GM23338 (cell line): ENCODE measurements around the gene ADGRB3.

Source experiments
- CREB1 ChIP-seq: fragments of 250-450 bp; sonication (Bioruptor Pico); IDR thresholded peaks from 2 replicates; pipeline ENCODE4 v1.5.0; 2020; ENCODE audit warnings: low read depth, mild to moderate bottlenecking, moderate library complexity
- EZH2 ChIP-seq: fragments of 200-600 bp; sonication (generic); IDR thresholded peaks from one replicate; pipeline ENCODE4 v1.8.0; 2017; ENCODE audit warnings: antibody characterized with exemption, mild to moderate bottlenecking, low read depth; ENCODE audit not compliant: unreplicated experiment
- EZH2phosphoT487 ChIP-seq: fragments of 200-600 bp; sonication (generic); IDR thresholded peaks from one replicate; pipeline ENCODE4 v1.8.1; 2018; ENCODE audit warnings: antibody characterized with exemption; ENCODE audit not compliant: unreplicated experiment
- JUNB ChIP-seq: IDR thresholded peaks from one replicate; pipeline ENCODE4 v1.6.1; 2016; ENCODE audit warnings: antibody characterized with exemption; ENCODE audit not compliant: unreplicated experiment
- NANOG ChIP-seq: IDR thresholded peaks from 2 replicates; pipeline ENCODE4 v1.6.1; 2016; ENCODE audit warnings: antibody characterized with exemption, borderline replicate concordance
- POLR2AphosphoS5 ChIP-seq: IDR thresholded peaks from 2 replicates; pipeline ENCODE4 v1.6.1; 2016; ENCODE audit warnings: antibody characterized with exemption, low read depth
- ZNF114 ChIP-seq: fragments of 250-450 bp; sonication (Bioruptor Pico); IDR thresholded peaks from 2 replicates; pipeline ENCODE4 v1.5.0; 2020; ENCODE audit warnings: mild to moderate bottlenecking, moderate library complexity
- TF ChIP-seq, protein P1 (sequence below), 2 experiments: fragments of 200-600 bp in 1 of 2; sonication (generic) in 1 of 2; conservative IDR thresholded peaks; 2 replicates each; pipeline versions ENCODE4 v1.5.1 to v1.6.1; 2016 to 2017; ENCODE audit warnings: antibody characterized with exemption in 2 of 2, low read depth in 2 of 2, mild to moderate bottlenecking in 2 of 2, moderate library complexity in 1 of 2
- TF ChIP-seq, protein P2 (sequence below): IDR thresholded peaks from 2 replicates; pipeline ENCODE4 v1.6.1; 2016; ENCODE audit warnings: antibody characterized with exemption
- TF ChIP-seq, protein P3 (sequence below): IDR thresholded peaks from one replicate; pipeline ENCODE4 v1.6.1; 2018; ENCODE audit warnings: antibody characterized with exemption; ENCODE audit not compliant: unreplicated experiment

DNA sequence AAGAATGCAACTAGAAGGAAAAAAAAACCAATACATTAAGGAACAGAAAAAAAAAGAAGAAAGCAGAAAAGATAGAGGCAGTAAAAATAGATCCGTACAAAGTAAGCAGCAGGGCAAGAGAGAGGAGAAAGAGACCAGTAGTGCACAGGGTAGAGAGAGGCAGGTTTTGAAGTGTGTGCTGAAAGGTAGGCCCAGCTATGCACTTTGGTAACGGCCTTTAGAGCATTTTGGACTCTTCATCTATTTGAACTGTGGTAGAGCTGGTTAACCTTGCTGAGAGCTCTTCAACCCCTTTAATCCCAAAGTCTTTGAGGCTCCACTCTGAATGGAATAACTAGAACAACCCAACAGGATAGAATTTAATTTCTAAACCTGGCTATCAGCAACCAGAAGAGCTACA is 45.2 kb downstream of the ADGRB3 start:
- TF ChIP-seq EZH2, result no peak
- TF ChIP-seq, protein P1, sequence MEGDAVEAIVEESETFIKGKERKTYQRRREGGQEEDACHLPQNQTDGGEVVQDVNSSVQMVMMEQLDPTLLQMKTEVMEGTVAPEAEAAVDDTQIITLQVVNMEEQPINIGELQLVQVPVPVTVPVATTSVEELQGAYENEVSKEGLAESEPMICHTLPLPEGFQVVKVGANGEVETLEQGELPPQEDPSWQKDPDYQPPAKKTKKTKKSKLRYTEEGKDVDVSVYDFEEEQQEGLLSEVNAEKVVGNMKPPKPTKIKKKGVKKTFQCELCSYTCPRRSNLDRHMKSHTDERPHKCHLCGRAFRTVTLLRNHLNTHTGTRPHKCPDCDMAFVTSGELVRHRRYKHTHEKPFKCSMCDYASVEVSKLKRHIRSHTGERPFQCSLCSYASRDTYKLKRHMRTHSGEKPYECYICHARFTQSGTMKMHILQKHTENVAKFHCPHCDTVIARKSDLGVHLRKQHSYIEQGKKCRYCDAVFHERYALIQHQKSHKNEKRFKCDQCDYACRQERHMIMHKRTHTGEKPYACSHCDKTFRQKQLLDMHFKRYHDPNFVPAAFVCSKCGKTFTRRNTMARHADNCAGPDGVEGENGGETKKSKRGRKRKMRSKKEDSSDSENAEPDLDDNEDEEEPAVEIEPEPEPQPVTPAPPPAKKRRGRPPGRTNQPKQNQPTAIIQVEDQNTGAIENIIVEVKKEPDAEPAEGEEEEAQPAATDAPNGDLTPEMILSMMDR (conservative IDR thresholded peaks at IDR 0.05; ENCODE audit: low read depth in 2 of 2), result no peak
- no peak for TF ChIP-seq POLR2AphosphoS5
- TF ChIP-seq JUNB, result no peak
- TF ChIP-seq CREB1 (CRISPR knock-in tag), result no peak
- TF ChIP-seq, protein P2, sequence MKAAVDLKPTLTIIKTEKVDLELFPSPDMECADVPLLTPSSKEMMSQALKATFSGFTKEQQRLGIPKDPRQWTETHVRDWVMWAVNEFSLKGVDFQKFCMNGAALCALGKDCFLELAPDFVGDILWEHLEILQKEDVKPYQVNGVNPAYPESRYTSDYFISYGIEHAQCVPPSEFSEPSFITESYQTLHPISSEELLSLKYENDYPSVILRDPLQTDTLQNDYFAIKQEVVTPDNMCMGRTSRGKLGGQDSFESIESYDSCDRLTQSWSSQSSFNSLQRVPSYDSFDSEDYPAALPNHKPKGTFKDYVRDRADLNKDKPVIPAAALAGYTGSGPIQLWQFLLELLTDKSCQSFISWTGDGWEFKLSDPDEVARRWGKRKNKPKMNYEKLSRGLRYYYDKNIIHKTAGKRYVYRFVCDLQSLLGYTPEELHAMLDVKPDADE, result no peak
- no peak for TF ChIP-seq ZNF114
- TF ChIP-seq NANOG, result no peak
- TF ChIP-seq EZH2phosphoT487, result no peak
- TF ChIP-seq, protein P3, sequence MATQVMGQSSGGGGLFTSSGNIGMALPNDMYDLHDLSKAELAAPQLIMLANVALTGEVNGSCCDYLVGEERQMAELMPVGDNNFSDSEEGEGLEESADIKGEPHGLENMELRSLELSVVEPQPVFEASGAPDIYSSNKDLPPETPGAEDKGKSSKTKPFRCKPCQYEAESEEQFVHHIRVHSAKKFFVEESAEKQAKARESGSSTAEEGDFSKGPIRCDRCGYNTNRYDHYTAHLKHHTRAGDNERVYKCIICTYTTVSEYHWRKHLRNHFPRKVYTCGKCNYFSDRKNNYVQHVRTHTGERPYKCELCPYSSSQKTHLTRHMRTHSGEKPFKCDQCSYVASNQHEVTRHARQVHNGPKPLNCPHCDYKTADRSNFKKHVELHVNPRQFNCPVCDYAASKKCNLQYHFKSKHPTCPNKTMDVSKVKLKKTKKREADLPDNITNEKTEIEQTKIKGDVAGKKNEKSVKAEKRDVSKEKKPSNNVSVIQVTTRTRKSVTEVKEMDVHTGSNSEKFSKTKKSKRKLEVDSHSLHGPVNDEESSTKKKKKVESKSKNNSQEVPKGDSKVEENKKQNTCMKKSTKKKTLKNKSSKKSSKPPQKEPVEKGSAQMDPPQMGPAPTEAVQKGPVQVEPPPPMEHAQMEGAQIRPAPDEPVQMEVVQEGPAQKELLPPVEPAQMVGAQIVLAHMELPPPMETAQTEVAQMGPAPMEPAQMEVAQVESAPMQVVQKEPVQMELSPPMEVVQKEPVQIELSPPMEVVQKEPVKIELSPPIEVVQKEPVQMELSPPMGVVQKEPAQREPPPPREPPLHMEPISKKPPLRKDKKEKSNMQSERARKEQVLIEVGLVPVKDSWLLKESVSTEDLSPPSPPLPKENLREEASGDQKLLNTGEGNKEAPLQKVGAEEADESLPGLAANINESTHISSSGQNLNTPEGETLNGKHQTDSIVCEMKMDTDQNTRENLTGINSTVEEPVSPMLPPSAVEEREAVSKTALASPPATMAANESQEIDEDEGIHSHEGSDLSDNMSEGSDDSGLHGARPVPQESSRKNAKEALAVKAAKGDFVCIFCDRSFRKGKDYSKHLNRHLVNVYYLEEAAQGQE, result no peak
